ENCODE data around the gene ALDH1A3.
"Not testable (repeated sequence)": the region's sequence is repeated elsewhere in the genome, so short reads cannot be mapped to it uniquely, and the experiment has no call there.

Gene ALDH1A3

GRCh38 chr15:100844778-100845177 lies 34.9 kb upstream of the ALDH1A3 start:
- Histone ChIP-seq H3K27ac (ENCODE audit: low read depth, low read length) (no peak overlapping the region), H3K4me3 (ENCODE audit: low read depth, low read length) (no peak overlapping the region), H3K9ac (ENCODE audit: low read length) (no peak overlapping the region), H3K27me3 (ENCODE audit: control insufficient read depth, insufficient read depth, low read length) (peaks cover 8% of the 10 kb centered on the region; the same call in 1 of the 2 replicates), H3K9me3 (ENCODE audit: control insufficient read depth, insufficient read depth, low read depth, low read length) (no peaks in the 10 kb centered on the region), H3K36me3 (ENCODE audit: control insufficient read depth, insufficient read depth, low read length) (no peaks in the 10 kb centered on the region), H3K4me1 (ENCODE audit: control insufficient read depth, insufficient read depth, low read length) (no peaks in the 10 kb centered on the region; the same call in 1 of the 2 replicates)

- no peaks in the 10 kb centered on the region for H3K9me3 ChIP-seq (ENCODE audit: control insufficient read depth, insufficient read depth, low read depth, low read length)
- H3K4me3 ChIP-seq (ENCODE audit: low read depth, low read length): no peak overlapping the region
- H3K9ac ChIP-seq (ENCODE audit: low read length): no peak overlapping the region
- no peaks in the 10 kb centered on the region; the same call in 1 of the 2 replicates for H3K4me1 ChIP-seq (ENCODE audit: control insufficient read depth, insufficient read depth, low read length)
- no peaks in the 10 kb centered on the region for H3K36me3 ChIP-seq (ENCODE audit: control insufficient read depth, insufficient read depth, low read length)
- H3K27me3 ChIP-seq (ENCODE audit: control insufficient read depth, insufficient read depth, low read length): peaks cover 8% of the 10 kb centered on the region; the same call in 1 of the 2 replicates
- H3K27ac ChIP-seq (ENCODE audit: low read depth, low read length): no peak overlapping the region
Measured at GRCh38 chr15:100847194-100847593, 32.4 kb upstream of the ALDH1A3 start.

GRCh38 chr15:100849021-100849854 lies 30.4 kb upstream of the ALDH1A3 start:
- Histone ChIP-seq H3K4me1 (ENCODE audit: control insufficient read depth, insufficient read depth, low read length) (no peaks in the 10 kb centered on the region), H3K9me3 (ENCODE audit: control insufficient read depth, insufficient read depth, low read depth, low read length) (no peaks in the 10 kb centered on the region), H3K36me3 (ENCODE audit: control insufficient read depth, insufficient read depth, low read length) (no peaks in the 10 kb centered on the region), H3K27me3 (ENCODE audit: control insufficient read depth, insufficient read depth, low read length) (peaks cover 8% of the 10 kb centered on the region; the same call in 1 of the 2 replicates), H3K9ac (ENCODE audit: low read length) (no peak overlapping the region), H3K4me3 (ENCODE audit: low read depth, low read length) (peak overlapping the region; percentile 54; the same call in 1 of the 2 replicates), H3K27ac (ENCODE audit: low read depth, low read length) (no peak overlapping the region)

GRCh38 chr15:100849855-100850218 lies 29.8 kb upstream of the ALDH1A3 start:
- H3K27me3 ChIP-seq (ENCODE audit: control insufficient read depth, insufficient read depth, low read length): peaks cover 8% of the 10 kb centered on the region; the same call in 1 of the 2 replicates
- no peaks in the 10 kb centered on the region for H3K9me3 ChIP-seq (ENCODE audit: control insufficient read depth, insufficient read depth, low read depth, low read length)
- no peak overlapping the region for H3K27ac ChIP-seq (ENCODE audit: low read depth, low read length)
- no peaks in the 10 kb centered on the region for H3K4me1 ChIP-seq (ENCODE audit: control insufficient read depth, insufficient read depth, low read length)
- no peaks in the 10 kb centered on the region for H3K36me3 ChIP-seq (ENCODE audit: control insufficient read depth, insufficient read depth, low read length)
- peak overlapping the region; percentile 54; the same call in 1 of the 2 replicates for H3K4me3 ChIP-seq (ENCODE audit: low read depth, low read length)
- no peak overlapping the region for H3K9ac ChIP-seq (ENCODE audit: low read length)

GRCh38 chr15:100851428-100852015 lies 28.1 kb upstream of the ALDH1A3 start:
- H3K9me3 ChIP-seq (ENCODE audit: control insufficient read depth, insufficient read depth, low read depth, low read length); H3K9ac ChIP-seq (ENCODE audit: low read length); H3K4me3 ChIP-seq (ENCODE audit: low read depth, low read length); H3K4me1 ChIP-seq (ENCODE audit: control insufficient read depth, insufficient read depth, low read length); H3K27ac ChIP-seq (ENCODE audit: low read depth, low read length); H3K36me3 ChIP-seq (ENCODE audit: control insufficient read depth, insufficient read depth, low read length); H3K27me3 ChIP-seq (ENCODE audit: control insufficient read depth, insufficient read depth, low read length): not testable (repeated sequence)

- no peak overlapping the region for H3K9ac ChIP-seq (ENCODE audit: low read length)
- no peaks in the 10 kb centered on the region for H3K4me1 ChIP-seq (ENCODE audit: control insufficient read depth, insufficient read depth, low read length)
- H3K27me3 ChIP-seq (ENCODE audit: control insufficient read depth, insufficient read depth, low read length): peaks cover 8% of the 10 kb centered on the region; the same call in 1 of the 2 replicates
- no peaks in the 10 kb centered on the region for H3K9me3 ChIP-seq (ENCODE audit: control insufficient read depth, insufficient read depth, low read depth, low read length)
- no peak overlapping the region for H3K27ac ChIP-seq (ENCODE audit: low read depth, low read length)
- H3K4me3 ChIP-seq (ENCODE audit: low read depth, low read length): no peak overlapping the region
- no peaks in the 10 kb centered on the region for H3K36me3 ChIP-seq (ENCODE audit: control insufficient read depth, insufficient read depth, low read length)
Measured at GRCh38 chr15:100852630-100853029, 27.0 kb upstream of the ALDH1A3 start.

- Histone ChIP-seq H3K4me3 (ENCODE audit: low read depth, low read length) (no peak overlapping the region), H3K4me1 (ENCODE audit: control insufficient read depth, insufficient read depth, low read length) (no peaks in the 10 kb centered on the region), H3K9me3 (ENCODE audit: control insufficient read depth, insufficient read depth, low read depth, low read length) (no peaks in the 10 kb centered on the region), H3K27ac (ENCODE audit: low read depth, low read length) (no peak overlapping the region), H3K27me3 (ENCODE audit: control insufficient read depth, insufficient read depth, low read length) (peaks cover 8% of the 10 kb centered on the region; the same call in 1 of the 2 replicates), H3K36me3 (ENCODE audit: control insufficient read depth, insufficient read depth, low read length) (no peaks in the 10 kb centered on the region), H3K9ac (ENCODE audit: low read length) (no peak overlapping the region)
Measured at GRCh38 chr15:100853676-100854440, 25.8 kb upstream of the ALDH1A3 start.

- Histone ChIP-seq H3K9me3 (ENCODE audit: control insufficient read depth, insufficient read depth, low read depth, low read length) (peaks cover 11% of the 10 kb centered on the region), H3K4me3 (ENCODE audit: low read depth, low read length) (no peak overlapping the region), H3K27ac (ENCODE audit: low read depth, low read length) (no peak overlapping the region), H3K9ac (ENCODE audit: low read length) (no peak overlapping the region), H3K36me3 (ENCODE audit: control insufficient read depth, insufficient read depth, low read length) (no peaks in the 10 kb centered on the region), H3K27me3 (ENCODE audit: control insufficient read depth, insufficient read depth, low read length) (no peaks in the 10 kb centered on the region), H3K4me1 (ENCODE audit: control insufficient read depth, insufficient read depth, low read length) (no peaks in the 10 kb centered on the region)
Measured at GRCh38 chr15:100856867-100857266, 22.8 kb upstream of the ALDH1A3 start.

GRCh38 chr15:100858294-100858693 lies 21.3 kb upstream of the ALDH1A3 start:
- no peaks in the 10 kb centered on the region for H3K4me1 ChIP-seq (ENCODE audit: control insufficient read depth, insufficient read depth, low read length)
- H3K27ac ChIP-seq (ENCODE audit: low read depth, low read length): no peak overlapping the region

GRCh38 chr15:100859970-100860828 lies 19.4 kb upstream of the ALDH1A3 start:
- H3K9me3 ChIP-seq (ENCODE audit: control insufficient read depth, insufficient read depth, low read depth, low read length): peaks cover 11% of the 10 kb centered on the region
- no peak overlapping the region for H3K27ac ChIP-seq (ENCODE audit: low read depth, low read length)
- no peak overlapping the region for H3K9ac ChIP-seq (ENCODE audit: low read length)
- H3K27me3 ChIP-seq (ENCODE audit: control insufficient read depth, insufficient read depth, low read length): no peaks in the 10 kb centered on the region
- H3K4me1 ChIP-seq (ENCODE audit: control insufficient read depth, insufficient read depth, low read length): no peaks in the 10 kb centered on the region; the same call in 1 of the 2 replicates
- no peaks in the 10 kb centered on the region for H3K36me3 ChIP-seq (ENCODE audit: control insufficient read depth, insufficient read depth, low read length)
- H3K4me3 ChIP-seq (ENCODE audit: low read depth, low read length): no peak overlapping the region

More at GRCh38 chr15:100858294-100858693, 21.3 kb upstream of the ALDH1A3 start:
- Histone ChIP-seq H3K36me3 (ENCODE audit: control insufficient read depth, insufficient read depth, low read length) (no peaks in the 10 kb centered on the region), H3K4me3 (ENCODE audit: low read depth, low read length) (no peak overlapping the region), H3K9ac (ENCODE audit: low read length) (no peak overlapping the region), H3K9me3 (ENCODE audit: control insufficient read depth, insufficient read depth, low read depth, low read length) (peaks cover 11% of the 10 kb centered on the region), H3K27me3 (ENCODE audit: control insufficient read depth, insufficient read depth, low read length) (no peaks in the 10 kb centered on the region)
